HL-60 (cell line): ENCODE results near the gene OR6Y1.

Experiments used
- DNase-seq, 2 experiments: peaks; one replicate each; pipeline ENCODE4 v3.0.0-alpha.2; 2010 to 2020; ENCODE audit warnings: low read depth in 1 of 2, low spot score in 1 of 2
- H3K27ac ChIP-seq: fragments of 250-450 bp; sonication (Bioruptor Pico); replicated peaks from 2 replicates; pipeline ENCODE4 v1.5.1; 2020; ENCODE audit warnings: mild to moderate bottlenecking, moderate library complexity
- H3K27me3 ChIP-seq: fragments of 250-450 bp; sonication (Bioruptor Pico); 2 replicates; pipeline ENCODE4 v1.5.1; 2021; ENCODE audit warnings: mild to moderate bottlenecking, moderate library complexity; ENCODE audit not compliant: insufficient read depth, poor library complexity, severe bottlenecking
- H3K4me3 ChIP-seq: replicated peaks from 2 replicates; pipeline ENCODE4 v1.5.1; 2011; ENCODE audit warnings: mild to moderate bottlenecking, control low read depth, low read length; ENCODE audit not compliant: insufficient read depth
- CTCF ChIP-seq: IDR thresholded peaks from one replicate; pipeline ENCODE4 v1.5.1; 2011; ENCODE audit warnings: low read length, control low read depth, inconsistent platforms; ENCODE audit not compliant: insufficient read depth
- GABPA ChIP-seq: IDR thresholded peaks from 2 replicates; pipeline ENCODE4 v1.6.1; 2012; ENCODE audit warnings: low read depth
- POLR2AphosphoS5 ChIP-seq: IDR thresholded peaks from 2 replicates; pipeline ENCODE4 v1.6.1; 2012; ENCODE audit warnings: low read depth
- REST ChIP-seq: IDR thresholded peaks from 2 replicates; pipeline ENCODE4 v1.6.1; 2012; ENCODE audit warnings: low read depth; ENCODE audit not compliant: insufficient replicate concordance
- SPI1 ChIP-seq: IDR thresholded peaks from 2 replicates; pipeline ENCODE4 v1.6.1; 2012; ENCODE audit warnings: low read depth, mild to moderate bottlenecking, borderline replicate concordance
- long read RNA-seq: library from polyadenylated mRNA; unstranded; transcript quantifications from one replicate; pipeline ENCODE4 v2.0.0, GENCODE V29; 2020

Gene OR6Y1
- long read RNA-seq = 0 reads

DNA sequence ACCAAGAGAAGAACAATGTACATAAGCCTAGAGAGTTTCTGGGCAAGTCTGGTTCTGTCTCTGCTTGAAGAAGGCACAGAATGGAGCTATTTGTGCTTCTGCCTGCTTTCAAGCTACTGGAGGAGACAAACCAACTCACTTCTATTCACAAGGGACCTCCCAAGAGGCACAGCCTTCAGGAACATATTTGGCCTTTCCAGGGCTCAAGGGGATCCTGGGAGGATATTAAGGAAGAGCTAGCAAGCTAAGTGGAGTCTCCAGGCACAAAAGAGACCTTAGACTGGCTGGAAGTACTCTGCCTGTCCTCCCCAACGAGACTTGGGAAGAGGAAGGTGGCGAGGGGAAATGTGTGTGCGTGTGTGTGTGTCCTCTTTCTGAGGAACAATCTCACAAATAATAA lies at the start of gene OR6Y1:
Gene OR6Y1, minus strand, starts transcription at position 54 of the 400 bp plus-strand sequence. CDS start 6,300 bp downstream, outside the sequence.
- TF ChIP-seq REST (no peak), CTCF (no peak), GABPA (no peak), POLR2AphosphoS5 (no peak), SPI1 (no peak)
- no peak for DNase-seq
- Histone ChIP-seq H3K4me3 (no peak within 1 kb of the TSS), H3K27ac (no peak within 1 kb of the TSS), H3K27me3 (no peaks in the 10 kb centered on the region)

- no peak overlapping the region for H3K4me3 ChIP-seq
- peak; percentile 73 for TF ChIP-seq SPI1
- no peak for TF ChIP-seq CTCF
- DNase-seq = no peak
- no peak overlapping the region for H3K27ac ChIP-seq
- H3K27me3 ChIP-seq = no peaks in the 10 kb centered on the region
Observed at GRCh38 chr1:158600735-158601134, 46.5 kb upstream of the OR6Y1 start.

DNA sequence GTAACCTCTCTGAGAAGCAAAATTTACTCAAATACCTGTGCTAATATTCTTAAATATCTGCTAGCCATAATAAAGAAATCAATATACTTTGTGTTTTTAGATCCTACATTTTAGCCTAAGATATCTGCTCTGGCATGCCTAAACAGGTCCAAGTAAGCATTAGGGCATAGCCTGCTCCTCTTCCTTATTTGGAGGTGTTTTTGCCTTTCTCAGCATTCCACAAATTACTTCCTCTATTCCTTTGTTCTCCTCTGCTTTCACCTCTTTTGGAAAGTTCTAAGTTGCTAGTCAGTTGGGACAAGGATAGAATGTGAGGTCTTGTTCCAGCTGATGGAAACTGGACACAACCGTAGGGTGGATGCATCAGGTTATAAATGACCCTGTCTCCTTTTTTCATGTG lies 32.7 kb upstream of the OR6Y1 start:
- TF ChIP-seq CTCF (no peak), SPI1 (no peak), GABPA (no peak), REST (no peak)
- Histone ChIP-seq H3K27ac (no peak overlapping the region), H3K27me3 (no peaks in the 10 kb centered on the region), H3K4me3 (no peak overlapping the region)
- no peak for DNase-seq

DNA sequence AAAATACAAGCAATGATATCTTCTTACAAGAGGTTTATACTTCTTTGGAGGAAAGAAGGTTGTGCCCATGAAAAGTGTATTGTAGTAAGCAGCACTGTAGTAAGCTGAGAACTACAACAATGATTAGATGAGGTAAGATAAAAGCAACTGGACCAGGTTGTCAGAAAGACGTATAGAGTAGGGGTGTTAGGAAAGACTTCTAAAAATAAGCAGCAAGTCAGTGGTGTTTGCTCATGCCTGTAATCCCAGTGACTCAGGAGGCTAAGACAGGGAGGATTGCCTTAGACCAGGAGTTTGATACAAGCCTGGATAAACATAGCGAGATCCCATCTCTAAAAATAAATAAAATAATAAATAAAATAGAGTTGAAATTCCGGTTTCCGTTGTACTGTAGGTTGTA lies 29.8 kb upstream of the OR6Y1 start:
- H3K27me3 ChIP-seq = no peaks in the 10 kb centered on the region
- no peak overlapping the region for H3K4me3 ChIP-seq
- H3K27ac ChIP-seq = no peak overlapping the region
- no peak for DNase-seq
- TF ChIP-seq SPI1 (no peak), GABPA (no peak), POLR2AphosphoS5 (no peak), CTCF (no peak), REST (no peak)
